Testis (tissue), 2 donors: Measurements from ENCODE around the gene AATF.
A peak's percentile ranks its signal among the peaks of the same experiment; 100 is the strongest.

Experiments
- POLR2A ChIP-seq: fragments of 450-650 bp; IDR thresholded peaks from one replicate; pipeline ENCODE4 v1.6.1; 2017; ENCODE audit warnings: antibody characterized with exemption, mild to moderate bottlenecking, moderate library complexity
- TF ChIP-seq, protein P1 (sequence below), 3 experiments: fragments of 450-650 bp in 2 of 3; fragments of 200-600 bp in 1 of 3; sonication (generic) in 1 of 3; IDR thresholded peaks; one replicate each; pipeline ENCODE4 v1.5.1; 2016 to 2019; ENCODE audit warnings: antibody characterized with exemption in 3 of 3, mild to moderate bottlenecking in 2 of 3, moderate library complexity in 1 of 3

DNA sequence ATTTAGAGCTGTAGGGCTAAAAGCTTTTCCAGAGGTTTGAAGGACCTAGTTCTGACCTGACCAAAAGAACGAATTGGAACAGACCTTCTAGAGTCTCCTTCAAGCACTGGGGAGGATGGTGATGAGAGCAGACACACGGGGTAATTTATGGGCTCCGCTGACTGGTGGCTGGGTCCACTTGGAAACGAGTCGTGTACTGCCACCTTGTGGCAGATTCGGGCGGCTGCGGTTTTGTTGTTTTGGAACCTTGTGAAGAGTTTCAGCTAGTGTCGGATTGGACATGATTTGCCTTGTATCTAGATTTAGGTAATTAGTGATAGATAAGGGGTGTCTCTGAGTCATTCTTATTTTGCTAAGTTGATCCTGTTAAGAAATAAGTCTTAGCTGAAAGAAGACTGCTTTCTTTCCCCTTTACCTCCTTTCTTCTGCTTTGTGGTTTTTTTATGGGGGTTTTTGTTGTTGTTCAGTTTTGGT is 98.9 kb downstream of the AATF start:
- TF ChIP-seq, protein P1, sequence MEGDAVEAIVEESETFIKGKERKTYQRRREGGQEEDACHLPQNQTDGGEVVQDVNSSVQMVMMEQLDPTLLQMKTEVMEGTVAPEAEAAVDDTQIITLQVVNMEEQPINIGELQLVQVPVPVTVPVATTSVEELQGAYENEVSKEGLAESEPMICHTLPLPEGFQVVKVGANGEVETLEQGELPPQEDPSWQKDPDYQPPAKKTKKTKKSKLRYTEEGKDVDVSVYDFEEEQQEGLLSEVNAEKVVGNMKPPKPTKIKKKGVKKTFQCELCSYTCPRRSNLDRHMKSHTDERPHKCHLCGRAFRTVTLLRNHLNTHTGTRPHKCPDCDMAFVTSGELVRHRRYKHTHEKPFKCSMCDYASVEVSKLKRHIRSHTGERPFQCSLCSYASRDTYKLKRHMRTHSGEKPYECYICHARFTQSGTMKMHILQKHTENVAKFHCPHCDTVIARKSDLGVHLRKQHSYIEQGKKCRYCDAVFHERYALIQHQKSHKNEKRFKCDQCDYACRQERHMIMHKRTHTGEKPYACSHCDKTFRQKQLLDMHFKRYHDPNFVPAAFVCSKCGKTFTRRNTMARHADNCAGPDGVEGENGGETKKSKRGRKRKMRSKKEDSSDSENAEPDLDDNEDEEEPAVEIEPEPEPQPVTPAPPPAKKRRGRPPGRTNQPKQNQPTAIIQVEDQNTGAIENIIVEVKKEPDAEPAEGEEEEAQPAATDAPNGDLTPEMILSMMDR (IDR thresholded peaks at IDR 0.05), result peak; percentile 73 to 91 (median 87)
- no peak for TF ChIP-seq POLR2A
